GM19035 (cell line): ENCODE results near the gene ADAMTS14.
"Not testable (repeated sequence)": the region's sequence is repeated elsewhere in the genome, so short reads cannot be mapped to it uniquely, and the experiment has no call there.

Source experiments
- ATAC-seq: cut with Tn5 transposase; IDR thresholded peaks from one replicate; pipeline ENCODE4 v1.9.1; 2021; ENCODE audit not compliant: unreplicated experiment

The ADAMTS14 gene

GRCh38 chr10:70655316-70655715 is 17.0 kb upstream of the ADAMTS14 start:
- ATAC-seq, result no peak

GRCh38 chr10:70656489-70656888 is 15.8 kb upstream of the ADAMTS14 start:
- ATAC-seq, result no peak

GRCh38 chr10:70657041-70657440 is 15.3 kb upstream of the ADAMTS14 start:
- no peak for ATAC-seq

- ATAC-seq, result no peak
Observed at GRCh38 chr10:70658582-70659136, 13.6 kb upstream of the ADAMTS14 start.

DNA sequence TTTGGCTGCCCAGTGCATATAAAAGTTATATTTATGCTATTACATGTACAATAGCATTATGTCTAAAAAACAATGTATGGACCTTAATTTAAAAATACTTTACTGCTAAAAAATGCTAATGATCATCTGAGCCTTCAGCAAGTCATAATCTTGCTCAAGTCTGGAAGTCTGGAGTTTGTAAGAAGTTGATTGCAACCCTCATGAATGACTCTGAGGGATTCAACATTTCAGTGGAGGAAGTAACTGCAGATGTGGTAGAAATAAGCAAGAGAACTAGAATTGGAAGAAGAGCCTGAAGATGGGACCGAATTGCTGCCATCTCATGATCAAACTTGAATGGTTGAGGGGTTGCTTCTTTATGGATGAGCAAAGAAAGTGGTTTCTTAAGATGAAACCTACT is 13.0 kb upstream of the ADAMTS14 start:
- ATAC-seq, result no peak

DNA sequence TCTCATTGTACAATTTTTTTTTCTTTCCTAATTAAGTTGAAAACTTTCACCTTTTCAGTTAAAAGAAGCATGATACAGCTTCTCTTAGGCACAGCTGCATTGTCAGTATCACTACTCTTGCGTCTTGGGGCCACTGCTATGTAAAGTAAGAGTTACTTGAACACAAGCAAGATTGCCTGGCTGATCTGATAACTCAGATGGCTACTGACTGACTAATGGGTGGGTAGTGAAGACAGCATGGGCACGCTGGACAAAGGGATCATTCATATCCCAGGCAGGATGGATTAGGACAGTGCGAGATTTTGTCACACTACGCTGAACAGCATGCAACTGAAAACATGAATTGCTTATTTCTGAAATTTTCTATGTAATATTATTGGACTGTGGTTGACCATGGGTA is 11.6 kb upstream of the ADAMTS14 start:
- no peak for ATAC-seq

DNA sequence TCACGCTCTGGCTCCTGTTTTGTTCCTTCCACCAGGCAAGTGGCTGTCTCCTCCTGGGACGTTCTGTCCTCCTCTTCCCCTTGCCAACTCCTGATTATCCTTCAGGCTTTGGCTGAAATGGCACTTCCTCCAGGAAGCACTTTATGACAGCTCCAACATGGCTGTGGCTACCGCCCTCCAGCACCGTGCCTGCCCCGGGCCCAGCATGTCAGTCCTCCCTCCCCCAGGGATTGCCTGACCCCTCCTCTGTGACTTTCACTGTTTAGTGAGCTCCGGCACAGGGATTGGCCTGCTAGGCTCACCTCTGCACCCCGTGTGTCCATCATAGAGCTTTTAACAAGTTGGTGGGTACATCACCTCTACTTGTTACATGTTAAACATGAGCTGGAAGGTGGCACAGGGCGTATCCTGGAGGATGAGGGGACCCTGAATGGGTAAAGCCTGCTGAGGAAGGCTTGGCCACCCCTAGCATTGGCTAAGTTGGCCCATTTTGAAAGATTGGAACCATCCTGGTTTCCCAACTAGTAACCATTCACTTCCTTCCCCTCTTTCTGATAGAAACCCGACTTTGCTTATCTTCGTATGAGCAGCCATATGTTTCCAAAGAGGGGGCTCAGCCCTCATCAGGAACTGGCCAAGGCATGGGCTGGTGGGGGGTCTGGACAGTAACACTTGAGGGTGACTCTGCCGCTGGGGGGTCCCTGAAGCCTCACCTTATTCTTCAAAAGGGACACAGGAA is 10.5 kb upstream of the ADAMTS14 start:
- no peak for ATAC-seq

DNA sequence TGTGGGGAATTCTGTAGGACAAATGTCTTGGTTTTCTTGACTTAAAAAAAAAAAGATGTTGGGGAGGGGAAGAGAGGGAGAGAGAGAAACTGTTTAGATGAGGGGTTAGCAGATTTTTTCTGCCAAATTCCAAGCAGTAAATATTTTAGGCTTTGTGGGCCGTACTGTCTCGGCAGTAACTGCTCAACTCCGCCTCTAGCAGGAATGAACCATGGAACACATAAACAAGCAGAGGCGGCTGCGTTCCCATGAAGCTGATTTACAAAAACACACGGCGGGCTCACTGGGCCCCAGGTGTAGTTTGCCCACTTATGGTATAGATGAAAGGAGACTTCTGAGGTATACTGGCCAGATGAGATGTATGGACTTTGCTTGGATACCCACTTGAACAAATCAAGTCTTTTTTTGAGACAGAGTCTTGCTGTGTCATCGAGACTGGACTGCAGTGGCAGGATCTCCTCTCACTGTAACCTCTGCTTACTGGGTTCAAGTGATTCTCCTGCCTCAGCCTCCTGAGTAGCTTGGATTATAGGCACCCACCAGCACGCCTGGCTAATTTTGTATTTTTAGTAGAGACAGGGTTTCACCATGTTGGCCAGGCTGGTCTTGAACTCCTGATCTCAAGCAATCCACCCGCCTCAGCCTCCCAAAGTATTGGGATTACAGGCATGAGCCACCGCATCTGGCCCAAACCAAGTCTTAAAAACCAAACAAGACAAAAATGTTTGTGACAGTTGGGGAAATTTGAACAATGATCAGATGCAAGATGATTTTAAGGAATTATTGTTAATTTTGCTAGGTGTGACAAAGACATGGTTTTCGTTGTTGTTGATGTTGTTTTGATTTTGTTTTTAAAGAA is 9.7 kb upstream of the ADAMTS14 start:
- ATAC-seq, result no peak

DNA sequence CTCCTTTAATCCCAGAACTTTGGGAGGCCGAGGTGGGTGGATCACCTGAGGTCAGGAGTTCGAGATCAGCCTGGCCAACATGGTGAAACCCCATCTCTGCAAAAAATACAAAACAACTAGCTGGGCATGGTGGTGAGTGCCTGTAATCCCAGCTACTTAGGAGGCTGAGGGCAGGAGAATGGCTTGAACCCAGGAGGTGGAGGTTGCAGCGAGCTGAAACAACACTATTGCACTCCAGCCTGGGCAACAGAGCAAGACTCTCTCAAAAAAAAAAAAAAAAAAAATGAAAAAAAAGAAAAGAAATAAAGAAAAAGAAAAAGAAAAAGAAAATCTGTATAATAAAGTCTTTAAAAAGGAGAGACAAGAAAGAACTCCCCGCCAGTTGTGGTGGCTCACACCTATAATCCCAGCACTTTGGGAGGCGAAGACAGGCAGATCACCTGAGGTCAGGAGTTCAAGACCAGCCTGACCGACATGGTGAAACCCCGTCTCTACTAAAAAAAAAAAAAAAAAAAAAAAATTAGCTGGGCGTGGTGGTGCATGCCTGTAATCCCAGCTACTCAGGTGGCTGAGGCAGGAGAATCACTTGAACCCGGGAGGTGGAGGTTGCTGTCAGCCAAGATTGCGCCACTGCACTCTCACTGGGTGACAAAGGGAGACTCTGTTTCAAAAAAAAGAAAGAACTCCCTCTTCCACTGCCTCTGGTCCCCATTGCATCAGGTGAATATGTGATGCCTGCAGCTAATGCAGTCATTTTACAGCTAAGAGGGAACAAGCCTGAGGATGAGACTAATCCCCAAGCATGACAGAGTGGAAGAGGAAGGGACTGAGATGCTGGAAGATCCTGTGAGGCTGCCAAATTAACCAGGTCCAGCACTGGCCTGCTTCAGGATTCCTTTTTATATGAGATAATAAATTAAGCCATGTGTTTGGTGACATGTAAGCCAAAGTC is 8.6 kb upstream of the ADAMTS14 start:
- ATAC-seq, result not testable (repeated sequence)

DNA sequence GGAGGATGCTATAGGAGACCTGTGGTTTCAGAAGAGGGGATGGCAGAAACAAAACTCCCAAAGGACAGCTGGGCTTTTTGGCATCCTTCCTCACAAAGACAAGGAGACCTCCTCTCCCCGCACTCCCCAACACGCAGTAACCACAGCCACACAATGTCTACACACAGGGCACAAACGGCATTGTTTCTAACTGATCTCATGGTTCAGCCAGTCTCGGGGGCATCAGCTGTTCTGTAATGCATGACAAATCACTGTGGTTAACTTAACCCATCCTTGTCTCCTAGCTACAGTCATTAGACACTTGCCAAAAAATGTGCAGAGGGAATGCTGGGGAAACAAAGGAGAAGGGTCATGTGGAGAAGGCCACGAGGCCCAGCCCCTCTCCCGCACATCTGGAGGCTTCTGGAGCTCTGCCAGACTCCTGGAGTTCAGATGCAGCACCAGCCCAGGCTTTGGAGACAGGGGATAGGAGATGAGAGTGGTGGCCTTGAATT is 7.6 kb upstream of the ADAMTS14 start:
- no peak for ATAC-seq

DNA sequence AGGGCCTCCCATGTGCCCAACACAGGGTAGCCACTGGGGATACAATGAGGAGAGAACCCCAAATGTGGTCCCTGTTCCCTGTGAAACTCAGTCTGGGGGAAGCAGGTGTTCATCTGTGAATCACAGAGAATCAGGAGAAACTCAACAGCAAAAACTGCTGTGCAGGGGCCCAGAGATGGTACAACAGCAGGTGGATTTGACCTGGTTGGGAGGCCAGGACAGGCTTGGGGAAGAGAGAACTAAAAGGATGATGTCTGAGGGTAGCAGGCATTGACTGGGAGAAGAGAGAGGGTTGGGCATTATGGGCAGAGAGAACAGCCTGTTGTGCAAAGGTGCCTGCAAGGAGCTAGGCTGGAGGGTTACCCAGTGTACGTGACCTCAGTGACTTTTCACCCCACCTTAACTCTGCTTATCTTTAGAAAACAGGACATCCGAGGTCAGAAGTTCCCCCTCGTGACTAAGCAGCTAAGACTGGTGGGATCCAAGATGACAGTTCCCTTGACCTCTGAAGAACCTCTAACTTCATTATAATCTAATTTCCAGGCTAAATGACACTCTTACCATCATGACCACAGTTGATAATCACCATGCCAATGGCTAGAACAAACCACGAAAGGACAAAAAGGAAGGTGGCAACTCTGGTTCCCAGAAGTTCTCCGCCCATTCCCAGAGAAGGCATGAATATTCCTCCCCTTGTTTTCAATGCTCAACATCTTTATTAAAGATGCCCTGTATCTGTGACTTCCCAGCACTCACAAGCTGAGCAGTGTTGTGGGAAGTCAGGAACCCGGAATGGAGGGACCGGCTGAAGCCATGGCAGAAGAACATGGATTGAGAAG is 5.1 kb upstream of the ADAMTS14 start:
- no peak for ATAC-seq

DNA sequence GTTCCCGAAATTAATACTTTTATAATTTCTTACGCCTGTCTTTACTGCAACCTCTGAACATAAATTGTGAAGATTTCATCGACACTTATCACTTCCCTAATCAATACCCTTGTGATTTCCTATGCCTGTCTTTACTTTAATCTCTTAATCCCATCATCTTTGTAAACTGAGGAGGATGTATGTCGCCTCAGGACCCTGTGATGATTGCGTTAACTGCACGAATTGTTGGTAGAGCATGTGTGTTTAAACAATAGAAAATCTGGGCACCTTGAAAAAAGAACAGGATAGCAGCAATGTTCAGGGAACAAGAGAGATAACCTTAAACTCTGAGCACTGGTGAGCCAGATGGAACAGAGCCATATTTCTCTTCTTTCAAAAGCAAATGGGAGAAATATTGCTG is 4.5 kb upstream of the ADAMTS14 start:
- not testable (repeated sequence) for ATAC-seq

DNA sequence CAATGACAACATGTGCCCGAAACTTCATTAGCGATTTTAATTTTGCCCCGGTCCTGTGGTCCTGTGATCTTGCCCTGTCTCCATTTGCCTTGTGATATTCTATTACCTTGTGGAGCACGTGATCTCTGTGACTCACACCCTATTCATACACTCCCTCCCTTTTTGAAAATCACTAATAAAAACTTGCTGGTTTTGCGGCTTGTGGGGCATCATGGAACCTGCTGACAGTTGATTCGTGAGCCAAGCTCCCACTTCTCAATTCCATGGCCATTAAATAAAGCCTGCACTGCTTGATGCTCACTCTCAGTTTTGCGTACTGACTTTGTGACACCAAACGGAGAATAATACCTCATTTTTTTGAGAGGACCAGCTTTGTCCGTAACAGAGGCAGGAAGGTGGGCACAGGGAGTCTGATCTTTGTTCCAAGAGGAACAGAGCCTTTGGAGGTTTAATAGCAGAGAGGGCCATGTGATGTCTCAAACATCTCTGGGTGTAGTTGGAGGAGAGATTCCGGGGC is 3.8 kb upstream of the ADAMTS14 start:
- ATAC-seq, result no peak

- ATAC-seq, result no peak
Observed at GRCh38 chr10:70669015-70669414, 3.3 kb upstream of the ADAMTS14 start.

DNA sequence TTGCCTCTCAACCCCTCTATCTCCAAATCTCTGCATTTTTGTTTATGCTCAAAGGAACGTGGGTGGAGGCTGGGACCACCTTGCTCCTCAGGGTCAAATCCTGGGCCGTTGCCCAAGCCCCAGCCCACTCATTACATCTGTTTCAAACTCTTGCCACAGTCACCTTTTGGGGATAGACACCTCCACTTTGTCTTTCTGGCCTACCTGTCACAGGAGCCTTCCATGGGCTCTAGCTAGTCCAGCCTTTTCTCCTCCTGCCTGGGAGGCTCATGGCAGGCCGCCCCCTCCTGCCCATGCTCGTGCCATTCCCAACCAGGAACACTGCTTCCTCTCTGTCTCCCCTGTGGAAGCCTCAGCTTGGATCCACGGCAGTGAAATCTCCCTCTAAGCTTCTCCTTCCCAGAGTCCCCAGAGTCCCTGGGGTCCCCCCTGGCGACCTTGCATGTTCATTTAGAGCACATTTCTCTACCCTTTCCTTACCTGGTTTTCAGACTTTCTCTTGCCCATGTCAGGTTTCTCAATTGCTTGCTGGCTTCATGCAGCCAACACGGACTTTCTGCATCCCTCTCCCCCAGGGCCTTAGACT is 2.5 kb upstream of the ADAMTS14 start:
- no peak for ATAC-seq

GRCh38 chr10:70671619-70672164 is 614 bp upstream of the ADAMTS14 start:
- no peak for ATAC-seq

- ATAC-seq, result no peak
Observed at GRCh38 chr10:70673043-70673928, 980 bp downstream of the ADAMTS14 start.
